B cell (primary cell): Measurements from ENCODE around the gene PDE6B. TPM values are rescaled to one million over a fixed set of nuclear protein-coding genes. Genes with fewer than 3 reads are reported as not detected.

Source experiments
- ATAC-seq: fragments of 200-7000 bp; cut with Tn5 transposase; one replicate; pipeline ENCODE4 v1.10.0; 2021; ENCODE audit warnings: low read depth, mild to moderate bottlenecking, moderate number of reproducible peaks, moderate library complexity
- CTCF ChIA-PET: fragments of 350-600 bp; sonication (Branson Sonifier 250); formaldehyde crosslinking; loops from one replicate; lab custom pipeline; 2021; ENCODE audit warnings: antibody characterized with exemption, inconsistent platforms; lab: Charles Lee
- POLR2A ChIA-PET: fragments of 350-600 bp; sonication (Branson Sonifier 250); formaldehyde crosslinking; loops from one replicate; lab custom pipeline; 2021; ENCODE audit warnings: antibody characterized with exemption; lab: Charles Lee
- DNase-seq: peaks from one replicate; pipeline ENCODE4 v3.0.0; 2013
- H2AFZ ChIP-seq: 2 replicates; pipeline ENCODE4 v1.6.1; 2012; ENCODE audit warnings: mild to moderate bottlenecking, low read depth, low read length; ENCODE audit not compliant: insufficient read depth, poor library complexity, severe bottlenecking
- H3K27ac ChIP-seq, 2 donors: 1 replicate in 1 of 2; 2 replicates in 1 of 2; pipeline ENCODE4 v1.5.1; 2012 to 2013; ENCODE audit warnings: low read length in 2 of 2, mild to moderate bottlenecking in 2 of 2, moderate library complexity in 1 of 2
- H3K27me3 ChIP-seq, 4 experiments: fragments of 200-600 bp in 1 of 4; sonication (generic) in 1 of 4; replicated peaks in 1 of 4; 1 replicate in 2 of 4; 2 replicates in 2 of 4; pipeline versions ENCODE4 v1.6.1 to v1.7.0; 2013 to 2016; ENCODE audit warnings: low read length in 3 of 4, mild to moderate bottlenecking in 2 of 4, mixed read lengths in 1 of 4, moderate library complexity in 1 of 4; ENCODE audit not compliant: insufficient read depth in 4 of 4, control insufficient read depth in 3 of 4; ENCODE audit errors: control extremely low read depth in 1 of 4
- H3K36me3 ChIP-seq, 2 experiments: replicated peaks in 1 of 2; 1 replicate in 1 of 2; 2 replicates in 1 of 2; pipeline versions ENCODE4 v1.6.1 to v1.7.1; 2013; ENCODE audit warnings: low read length in 1 of 2; ENCODE audit not compliant: insufficient read depth in 2 of 2, control insufficient read depth in 1 of 2; ENCODE audit errors: control extremely low read depth in 1 of 2, extremely low read depth in 1 of 2
- H3K4me1 ChIP-seq, 2 donors: fragments of 200-600 bp in 1 of 2; sonication (generic) in 1 of 2; 1 replicate in 1 of 2; 2 replicates in 1 of 2; pipeline versions ENCODE4 v1.5.1 to v1.6.1; 2013 to 2017; ENCODE audit warnings: low read length in 2 of 2; ENCODE audit not compliant: control insufficient read depth in 2 of 2, insufficient read depth in 2 of 2
- H3K4me2 ChIP-seq: replicated peaks from 2 replicates; pipeline ENCODE3; 2012; ENCODE audit warnings: mild to moderate bottlenecking, low read depth, low read length; ENCODE audit not compliant: poor library complexity, severe bottlenecking
- H3K4me3 ChIP-seq, 5 experiments: fragments of 200-600 bp in 1 of 5; sonication (generic) in 1 of 5; 1 replicate in 3 of 5; 2 replicates in 2 of 5; pipeline versions ENCODE4 v1.5.1 to v1.7.0; 2011 to 2016; ENCODE audit warnings: low read length in 4 of 5, mild to moderate bottlenecking in 4 of 5, low read depth in 2 of 5, control low read depth in 1 of 5, moderate library complexity in 1 of 5; ENCODE audit not compliant: insufficient read depth in 1 of 5; ENCODE audit errors: control extremely low read depth in 1 of 5, extremely low read depth in 1 of 5
- H3K79me2 ChIP-seq: fragments of 200-600 bp; sonication (generic); one replicate; pipeline ENCODE4 v1.6.0; 2016; ENCODE audit warnings: low read length; ENCODE audit not compliant: control insufficient read depth, insufficient read depth
- H3K9ac ChIP-seq: fragments of 200-600 bp; sonication (generic); 2 replicates; pipeline ENCODE4 v1.6.1; 2017; ENCODE audit warnings: mild to moderate bottlenecking, low read length, moderate library complexity
- H3K9me3 ChIP-seq, 3 donors: one replicate each; pipeline versions ENCODE4 v1.6.1 to v1.7.1; 2013; ENCODE audit warnings: low read length in 2 of 3; ENCODE audit not compliant: control insufficient read depth in 2 of 3, insufficient read depth in 1 of 3; ENCODE audit errors: control extremely low read depth in 1 of 3
- H4K20me1 ChIP-seq: 2 replicates; pipeline ENCODE4 v1.6.0; 2012; ENCODE audit warnings: mild to moderate bottlenecking, low read length; ENCODE audit not compliant: insufficient read depth, control insufficient read depth, poor library complexity, severe bottlenecking
- H3K27ac Mint-ChIP-seq: one replicate; pipeline ENCODE4 v1.8.0; 2021; ENCODE audit warnings: mixed read lengths
- H3K27me3 Mint-ChIP-seq: one replicate; pipeline ENCODE4 v1.8.0; 2021; ENCODE audit warnings: mixed read lengths
- H3K4me1 Mint-ChIP-seq: one replicate; pipeline ENCODE4 v1.8.0; 2021; ENCODE audit warnings: mixed read lengths
- H3K4me3 Mint-ChIP-seq: one replicate; pipeline ENCODE4 v1.8.0; 2021; ENCODE audit warnings: mixed read lengths
- H3K9me3 Mint-ChIP-seq: one replicate; pipeline ENCODE4 v1.8.0; 2022; ENCODE audit warnings: mixed read lengths; ENCODE audit not compliant: insufficient read depth
- CTCF ChIP-seq: fragments of 200-600 bp; IDR thresholded peaks from one replicate; pipeline ENCODE4 v1.8.0; 2022; ENCODE audit warnings: antibody characterized with exemption, mild to moderate bottlenecking
- EZH2 ChIP-seq: IDR thresholded peaks from 2 replicates; pipeline ENCODE4 v1.6.1; 2012; ENCODE audit warnings: borderline replicate concordance, low read depth, mild to moderate bottlenecking, moderate library complexity, low read length; ENCODE audit not compliant: insufficient read depth, poor library complexity, severe bottlenecking
- WGBS: methylation state at CpG from one replicate; pipeline ENCODE4 v1.1.5; 2013; ENCODE audit warnings: missing lambda C conversion rate; ENCODE audit not compliant: insufficient coverage; 5-methylcytosine and 5-hydroxymethylcytosine counted together
- intact Hi-C: fragments of 100-400 bp; cut with micrococcal nuclease; formaldehyde crosslinking; loops from one replicate; pipeline ENCODE4 v1.10.0; 2022
- polyA plus RNA-seq: library from polyadenylated mRNA; depleted of rRNA; stranded (reverse); fragments of >200 nt; gene quantifications from 2 replicates; pipeline ENCODE4 v1.2.3, GENCODE V29; 2012
- total RNA-seq, 2 donors: library from RNA; stranded (reverse); fragments of 120-200 nt in 1 of 2; gene quantifications; 1 replicate in 1 of 2; 2 replicates in 1 of 2; pipeline versions ENCODE4 v1.2.3 to v1.2.4, GENCODE V29; 2013 to 2022

The PDE6B gene
- total and polyA plus RNA-seq, 2 donors (not counting 1 experiment from before 2014, with no cell fraction given), result 20.0 to 25.2 TPM

GRCh38 chr4:675980-676870 is 50.9 kb downstream of the PDE6B start:
- peaks cover 0 to 2% (median 0%) of the 10 kb centered on the region in 4 experiments for H3K27me3 ChIP-seq
- no peaks in the 10 kb centered on the region for H3K27me3 Mint-ChIP-seq
- peaks cover 4% of the 10 kb centered on the region for H4K20me1 ChIP-seq
- WGBS, result 53% methylated on average over 19 of the region's 19 CpGs
- ChIA-PET POLR2A (interaction anchor here (0.6 kb wide), 1 partner anchor 12 kb away, joined by 3 read pairs; no protein-coding TSS in a partner anchor), CTCF (interaction anchor here (1.7 kb wide), 2 partner anchors 8 to 66 kb away, joined by 6 read pairs; no protein-coding TSS in a partner anchor)
- intact Hi-C loops, result loop anchor here (2.0 to 10.0 kb wide), 2 partner anchors 107 to 609 kb away; partner anchors contain the start of gene MAEA
- no peak overlapping the region for H3K4me3 ChIP-seq
- H3K9me3 ChIP-seq, result no peaks in the 10 kb centered on the region
- H3K27ac ChIP-seq, result peak overlapping the region in 1 of 2 donors; percentile 16
- no peak for TF ChIP-seq EZH2
- no peak for TF ChIP-seq CTCF
- peak overlapping the region; percentile 99 for H3K4me2 ChIP-seq
- no peaks in the 10 kb centered on the region for H3K9me3 Mint-ChIP-seq
- peak overlapping the region; percentile 98 for H3K9ac ChIP-seq
- H3K4me3 Mint-ChIP-seq, result peak overlapping the region; percentile 93
- peaks cover 38 to 50% of the 10 kb centered on the region in 2 donors for H3K4me1 ChIP-seq
- H3K27ac Mint-ChIP-seq, result peak overlapping the region; percentile 84
- H3K36me3 ChIP-seq, result peaks cover 0 to 12% of the 10 kb centered on the region in 2 experiments
- peak; percentile 66 for DNase-seq
- H3K79me2 ChIP-seq, result peaks cover 22% of the 10 kb centered on the region
- ATAC-seq, result peak; percentile 10
- H2AFZ ChIP-seq, result no peak overlapping the region
- H3K4me1 Mint-ChIP-seq, result peaks cover 35% of the 10 kb centered on the region
